H7 (cell line): Measurements from ENCODE around the gene LPCAT3. TPM values are rescaled to one million over a fixed set of nuclear protein-coding genes. Genes with fewer than 3 reads are reported as not detected.
A peak's percentile ranks its signal among the peaks of the same experiment; 100 is the strongest.

Experiments
- DNase-seq: peaks from one replicate; pipeline ENCODE4 v3.0.0; 2012
- H3K27me3 ChIP-seq: 2 replicates; pipeline ENCODE4 v1.6.0; 2011; ENCODE audit warnings: mild to moderate bottlenecking, low read length; ENCODE audit not compliant: control insufficient read depth, insufficient read depth
- H3K36me3 ChIP-seq: replicated peaks from 2 replicates; pipeline ENCODE4 v1.5.1; 2011; ENCODE audit warnings: low read length; ENCODE audit not compliant: control insufficient read depth, insufficient read depth
- H3K4me3 ChIP-seq: 2 replicates; pipeline ENCODE4 v1.5.1; 2011; ENCODE audit warnings: low read depth, mild to moderate bottlenecking, control low read depth, low read length, moderate library complexity; ENCODE audit not compliant: insufficient read depth
- total RNA-seq: library from RNA; depleted of rRNA; stranded (reverse); fragments of >200 nt; shearing (Covaris generic); gene quantifications from 2 replicates; pipeline ENCODE4 v1.2.3, GENCODE V29; 2014

LPCAT3 gene
- total RNA-seq, 1 experiment from 2014 or later, result 16.9 TPM

DNA sequence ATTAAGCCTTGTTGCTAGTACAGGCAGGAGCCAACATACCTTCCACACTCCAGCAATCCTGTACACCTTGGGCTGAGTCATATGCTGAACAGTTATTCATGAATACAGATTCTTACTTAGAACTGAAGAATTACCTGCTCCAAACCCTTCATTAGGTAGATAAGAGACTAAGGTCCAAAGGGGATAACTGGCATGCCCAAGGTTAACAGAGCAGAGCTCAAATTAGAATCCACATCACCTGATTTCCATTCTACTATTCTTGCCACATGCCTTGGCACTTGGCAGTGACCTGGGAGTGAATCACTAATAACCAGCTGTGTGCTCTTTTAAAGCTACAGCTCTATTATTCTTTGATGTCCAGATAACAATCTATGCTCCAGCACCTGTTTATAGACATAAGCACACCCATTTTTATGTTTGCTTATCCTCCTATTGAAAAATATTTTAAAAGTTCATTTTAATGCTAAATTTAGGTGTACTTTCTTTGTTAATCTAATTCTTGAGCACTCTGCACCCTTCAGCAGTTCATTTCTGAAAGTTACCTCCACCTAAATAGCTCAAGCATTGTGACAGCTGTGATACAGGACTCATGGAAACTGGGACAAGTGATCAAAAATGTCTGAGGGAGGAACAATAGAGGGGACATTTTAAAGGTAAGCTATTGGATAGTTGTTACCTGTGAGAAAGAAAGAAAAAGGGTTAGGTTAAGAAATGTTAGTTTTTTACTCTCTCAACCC, 19.4 kb downstream of the LPCAT3 start:
- no peaks in the 10 kb centered on the region for H3K36me3 ChIP-seq
- no peaks in the 10 kb centered on the region for H3K27me3 ChIP-seq
- DNase-seq, result no peak
- H3K4me3 ChIP-seq, result no peak overlapping the region

DNA sequence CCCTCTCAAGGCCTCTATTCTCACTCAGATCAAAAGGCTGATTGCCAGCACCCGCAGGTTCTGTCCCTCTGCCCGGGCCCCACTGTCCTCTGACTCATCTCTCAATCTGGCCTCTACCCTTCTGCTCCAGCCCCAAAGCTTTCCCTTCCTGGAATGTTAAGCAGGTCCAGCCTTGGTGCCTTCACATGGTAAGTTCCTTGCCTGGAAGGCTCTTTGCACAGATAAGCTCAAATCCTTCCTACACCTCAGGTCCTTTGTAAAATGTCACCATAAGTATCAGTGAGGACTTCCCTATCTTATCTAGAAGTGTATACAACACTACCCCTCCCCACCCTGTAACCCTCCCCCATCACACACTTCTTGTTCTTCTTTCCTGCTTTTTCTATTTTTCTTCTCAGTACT, 22.2 kb downstream of the LPCAT3 start:
- H3K36me3 ChIP-seq, result no peaks in the 10 kb centered on the region
- no peak for DNase-seq
- no peak overlapping the region for H3K4me3 ChIP-seq
- H3K27me3 ChIP-seq, result no peaks in the 10 kb centered on the region

DNA sequence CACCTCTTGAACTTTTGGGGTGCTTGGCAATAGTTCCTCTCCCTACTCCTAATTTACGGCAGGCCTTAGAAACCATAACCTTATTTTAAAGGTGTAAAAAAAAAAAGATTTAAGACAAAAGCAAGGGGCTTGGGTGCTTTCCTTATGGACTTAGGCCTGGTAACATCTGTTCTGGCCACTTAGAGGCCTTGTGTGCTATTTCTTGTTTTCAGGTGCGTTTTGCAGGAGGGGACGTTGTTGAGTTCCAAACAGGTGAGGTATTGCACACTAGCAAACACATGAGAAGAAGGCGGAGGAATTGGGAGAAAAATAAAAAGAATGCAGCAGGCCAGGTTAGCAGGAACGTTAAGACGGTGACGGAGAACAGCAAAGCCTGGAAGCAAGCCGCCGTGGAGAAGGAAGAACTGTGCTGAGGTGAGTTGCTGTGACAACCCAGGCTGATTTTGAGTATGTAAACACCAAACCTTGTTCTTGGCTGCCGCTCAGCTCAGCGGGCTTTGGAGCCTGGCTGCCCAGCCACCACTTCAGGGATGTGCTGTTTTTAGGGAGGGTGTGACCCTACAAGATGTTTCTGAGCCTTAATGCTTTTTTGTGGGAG, 30.2 kb downstream of the LPCAT3 start:
- DNase-seq, result no peak
- Histone ChIP-seq H3K36me3 (peaks cover 2% of the 10 kb centered on the region), H3K4me3 (no peak overlapping the region)

DNA sequence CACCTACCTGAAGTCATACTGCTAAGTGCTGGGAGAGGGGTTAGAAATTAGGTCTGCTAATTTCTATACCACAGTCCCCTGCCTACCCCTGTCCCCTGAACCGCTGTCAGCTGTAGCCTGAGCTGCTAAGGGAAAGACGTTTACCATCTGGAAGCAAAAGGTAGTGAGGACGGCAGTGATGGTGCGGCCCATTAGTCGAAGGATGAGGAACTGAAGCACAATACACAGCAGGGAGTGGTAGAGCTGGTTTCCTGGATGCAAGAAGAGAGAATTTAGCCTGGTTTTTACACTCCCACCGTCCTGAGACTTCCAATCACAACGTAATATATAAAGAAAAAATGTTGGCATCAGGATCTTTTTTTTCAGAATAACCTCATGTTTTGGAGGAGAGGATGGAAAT, 35.7 kb downstream of the LPCAT3 start:
- no peaks in the 10 kb centered on the region for H3K27me3 ChIP-seq
- no peak overlapping the region for H3K4me3 ChIP-seq
- H3K36me3 ChIP-seq, result peaks cover 16% of the 10 kb centered on the region
- DNase-seq, result peak; percentile 43

More for the DNA sequence above, 30.2 kb downstream of the LPCAT3 start:
- no peaks in the 10 kb centered on the region for H3K27me3 ChIP-seq

DNA sequence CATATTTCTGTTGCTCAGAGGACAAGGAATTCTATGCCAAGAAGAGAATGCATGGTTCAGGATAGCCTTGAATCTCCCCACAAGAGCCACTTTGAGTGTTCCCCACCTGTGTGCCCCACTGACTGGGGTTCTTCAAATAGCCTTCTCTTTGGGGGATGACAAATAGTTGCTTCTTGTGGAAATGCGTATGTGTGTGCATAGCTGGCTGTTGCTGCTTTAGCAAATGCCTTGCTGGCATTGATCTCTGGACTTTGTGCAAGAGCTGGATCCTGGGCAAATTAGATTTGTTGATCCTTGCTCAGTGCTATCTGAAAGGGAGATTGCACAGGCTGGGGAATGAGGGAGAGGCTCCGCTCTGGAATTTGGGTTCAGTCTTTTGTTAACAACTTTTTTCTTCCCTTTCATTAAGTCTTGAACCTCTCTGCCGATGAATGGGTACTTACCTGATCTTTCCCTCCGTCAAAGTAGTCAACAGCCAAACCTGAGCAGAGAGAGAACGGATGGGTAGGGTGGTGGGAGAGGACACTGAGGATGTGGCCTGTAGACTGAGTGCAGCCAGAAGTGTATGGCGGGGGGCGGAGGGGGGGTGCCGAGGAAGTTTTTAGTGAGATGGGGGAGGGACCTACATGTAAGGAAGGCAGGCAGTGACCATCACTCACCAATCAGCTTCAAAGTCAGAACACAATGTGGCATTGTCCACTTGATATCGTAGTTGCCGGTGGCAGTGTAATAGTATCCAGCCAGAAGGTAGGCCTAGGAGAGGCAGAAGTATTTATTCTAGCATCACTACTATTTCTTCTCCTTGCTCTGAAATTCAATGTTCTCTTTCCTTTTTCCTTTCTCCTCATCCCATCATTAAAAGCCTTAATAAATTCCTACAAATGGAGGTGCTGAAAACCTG, 36.9 kb downstream of the LPCAT3 start:
- no peaks in the 10 kb centered on the region for H3K27me3 ChIP-seq
- H3K36me3 ChIP-seq, result peaks cover 22% of the 10 kb centered on the region
- no peak for DNase-seq
- no peak overlapping the region for H3K4me3 ChIP-seq

DNA sequence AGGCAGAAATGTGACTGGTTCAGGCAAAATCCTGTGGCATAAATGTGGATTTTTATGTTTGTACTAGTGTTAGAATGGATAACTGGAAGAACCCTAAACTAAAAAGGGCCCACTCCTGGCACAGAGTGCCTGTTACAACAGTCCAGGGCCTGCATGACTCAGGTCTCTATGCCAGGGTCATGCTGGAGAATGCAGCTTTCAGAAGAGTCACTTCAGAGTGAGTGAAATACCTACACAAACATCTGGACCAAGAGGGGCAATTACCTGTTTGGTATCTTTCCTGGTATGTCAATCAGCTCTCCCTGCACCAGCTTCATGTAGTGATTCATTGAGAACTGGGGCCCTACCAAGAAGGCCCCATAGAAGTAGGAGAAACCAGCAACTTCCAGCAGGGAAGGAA, 37.5 kb downstream of the LPCAT3 start:
- H3K36me3 ChIP-seq, result peaks cover 27% of the 10 kb centered on the region
- DNase-seq, result no peak
- no peaks in the 10 kb centered on the region for H3K27me3 ChIP-seq
- no peak overlapping the region for H3K4me3 ChIP-seq

DNA sequence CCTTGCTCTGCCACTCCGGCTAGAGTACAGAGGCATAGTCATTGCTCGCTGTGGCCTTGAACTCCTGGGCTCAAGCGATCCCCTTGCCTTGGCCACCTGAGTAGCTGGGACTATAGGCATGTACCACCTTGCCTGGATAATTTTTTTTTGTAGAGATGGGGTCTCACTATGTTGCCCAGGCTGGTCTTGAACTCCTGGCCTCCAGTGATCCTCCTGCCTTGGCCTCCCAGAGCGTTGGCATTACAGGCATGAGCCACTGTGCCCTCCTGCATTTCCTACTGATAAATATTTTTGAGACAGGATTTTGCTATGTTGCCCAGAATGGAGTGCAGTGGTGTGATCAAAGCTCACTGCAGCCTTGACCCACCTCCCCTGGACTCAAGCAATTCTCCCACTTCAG, 38.2 kb downstream of the LPCAT3 start:
- H3K4me3 ChIP-seq, result no peak overlapping the region
- H3K36me3 ChIP-seq, result peaks cover 33% of the 10 kb centered on the region
- no peaks in the 10 kb centered on the region for H3K27me3 ChIP-seq
- DNase-seq, result no peak

DNA sequence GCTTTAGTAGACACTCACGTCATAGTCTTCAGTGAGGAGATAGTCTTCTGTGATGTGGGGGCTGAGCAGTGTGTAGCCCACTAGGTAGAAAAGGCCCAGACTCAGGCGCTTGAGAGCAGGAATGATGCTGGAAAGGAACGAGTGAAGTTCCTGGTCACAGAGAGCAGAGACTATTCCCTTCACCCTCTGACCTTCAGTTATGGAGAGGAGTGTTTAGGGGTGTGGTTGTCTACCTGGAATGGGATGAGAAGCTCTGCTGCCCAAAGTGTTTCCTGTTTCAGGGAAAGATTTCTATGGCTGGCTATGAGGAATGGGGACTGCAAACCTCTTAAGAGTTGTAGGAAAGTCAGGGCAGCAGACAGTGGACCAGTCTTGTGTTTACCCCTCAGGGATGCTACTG, 38.8 kb downstream of the LPCAT3 start:
- no peak overlapping the region for H3K4me3 ChIP-seq
- peaks cover 39% of the 10 kb centered on the region for H3K36me3 ChIP-seq
- H3K27me3 ChIP-seq, result no peaks in the 10 kb centered on the region
- DNase-seq, result no peak

DNA sequence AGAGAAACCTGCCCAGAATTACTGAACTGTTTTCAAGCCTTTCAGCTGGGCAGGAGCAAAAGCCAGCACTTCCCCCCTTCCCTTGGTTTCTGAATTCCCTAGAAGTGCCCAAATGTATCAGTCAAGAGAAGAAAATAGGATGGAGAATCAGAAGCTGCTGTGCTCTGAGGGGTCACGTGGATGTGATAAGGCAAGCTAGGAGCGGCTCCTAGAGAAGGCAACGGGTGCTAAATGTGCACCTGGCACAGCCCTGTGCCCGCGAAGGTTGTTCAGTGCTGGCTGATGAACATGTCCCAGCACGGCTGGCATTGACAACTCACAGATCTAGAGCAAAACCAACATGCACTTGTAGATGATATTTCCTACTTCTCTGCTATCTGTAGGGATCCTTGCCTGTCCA, 39.3 kb downstream of the LPCAT3 start:
- peaks cover 43% of the 10 kb centered on the region for H3K36me3 ChIP-seq
- DNase-seq, result no peak
- no peaks in the 10 kb centered on the region for H3K27me3 ChIP-seq
- H3K4me3 ChIP-seq, result no peak overlapping the region

DNA sequence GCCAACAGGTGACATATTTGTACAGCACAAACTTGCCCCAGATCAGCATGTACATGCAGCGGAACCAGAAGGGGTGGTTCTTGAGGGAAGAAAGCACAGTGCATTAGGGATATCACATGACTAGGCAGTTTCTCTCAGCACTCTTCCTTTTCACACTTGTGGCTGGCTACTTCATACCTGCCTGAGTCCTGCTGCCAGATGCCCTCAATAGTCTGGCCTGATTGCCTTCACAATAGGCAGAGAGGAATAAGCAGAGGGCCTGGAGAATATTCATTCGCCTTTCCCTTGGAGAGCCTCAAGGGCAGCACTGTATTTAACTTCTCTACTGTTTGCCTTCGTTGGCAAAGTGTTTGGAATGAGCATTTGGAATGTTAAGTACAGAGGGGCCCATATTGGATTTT, 39.7 kb downstream of the LPCAT3 start:
- H3K4me3 ChIP-seq, result no peak overlapping the region

DNA sequence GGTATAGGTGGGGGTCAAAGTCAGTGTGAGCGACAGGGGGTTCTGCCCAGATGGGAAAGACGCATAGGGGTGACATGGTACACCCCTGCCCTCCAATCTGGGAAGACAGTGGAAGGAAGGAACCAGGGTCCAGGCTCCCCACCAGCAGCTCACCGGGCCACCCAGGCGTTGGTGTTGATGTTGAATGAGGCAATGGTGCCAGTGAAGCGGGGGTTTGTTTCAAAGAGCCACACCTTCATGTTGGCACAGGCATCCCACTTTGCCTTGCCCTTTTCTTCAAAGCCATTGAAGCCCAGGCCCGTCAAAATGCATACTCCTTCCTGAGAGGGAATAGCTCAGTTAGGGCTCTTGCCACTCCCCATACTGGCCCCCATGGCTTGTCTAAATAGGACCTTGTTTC, 40.1 kb downstream of the LPCAT3 start:
- DNase-seq, result no peak
- H3K27me3 ChIP-seq, result no peaks in the 10 kb centered on the region
- H3K4me3 ChIP-seq, result no peak overlapping the region
- peaks cover 44% of the 10 kb centered on the region for H3K36me3 ChIP-seq

More for the DNA sequence above, 39.7 kb downstream of the LPCAT3 start:
- H3K36me3 ChIP-seq, result peaks cover 44% of the 10 kb centered on the region
- H3K27me3 ChIP-seq, result no peaks in the 10 kb centered on the region
- no peak for DNase-seq

DNA sequence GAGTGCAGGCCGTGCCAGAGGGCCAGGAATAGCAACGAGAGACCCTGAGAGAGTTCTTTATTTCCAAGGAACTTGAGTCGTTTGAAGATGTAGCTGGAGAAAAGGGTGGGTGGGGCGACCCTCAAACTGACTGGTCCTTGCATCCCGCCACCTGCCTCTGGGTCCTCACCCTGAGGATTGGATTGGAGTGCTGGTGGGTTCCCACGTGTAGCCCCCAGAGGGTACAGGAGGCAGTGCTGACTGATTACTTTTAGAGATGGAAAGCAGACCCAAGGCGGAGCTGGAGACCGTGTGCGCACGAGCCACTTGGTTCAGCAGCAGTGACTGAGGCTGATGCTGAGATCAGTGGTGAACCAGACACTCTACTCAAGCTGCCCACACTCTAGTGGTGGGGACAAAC, 40.6 kb downstream of the LPCAT3 start:
- no peak overlapping the region for H3K4me3 ChIP-seq
- DNase-seq, result no peak
- peaks cover 44% of the 10 kb centered on the region for H3K36me3 ChIP-seq
- H3K27me3 ChIP-seq, result no peaks in the 10 kb centered on the region

DNA sequence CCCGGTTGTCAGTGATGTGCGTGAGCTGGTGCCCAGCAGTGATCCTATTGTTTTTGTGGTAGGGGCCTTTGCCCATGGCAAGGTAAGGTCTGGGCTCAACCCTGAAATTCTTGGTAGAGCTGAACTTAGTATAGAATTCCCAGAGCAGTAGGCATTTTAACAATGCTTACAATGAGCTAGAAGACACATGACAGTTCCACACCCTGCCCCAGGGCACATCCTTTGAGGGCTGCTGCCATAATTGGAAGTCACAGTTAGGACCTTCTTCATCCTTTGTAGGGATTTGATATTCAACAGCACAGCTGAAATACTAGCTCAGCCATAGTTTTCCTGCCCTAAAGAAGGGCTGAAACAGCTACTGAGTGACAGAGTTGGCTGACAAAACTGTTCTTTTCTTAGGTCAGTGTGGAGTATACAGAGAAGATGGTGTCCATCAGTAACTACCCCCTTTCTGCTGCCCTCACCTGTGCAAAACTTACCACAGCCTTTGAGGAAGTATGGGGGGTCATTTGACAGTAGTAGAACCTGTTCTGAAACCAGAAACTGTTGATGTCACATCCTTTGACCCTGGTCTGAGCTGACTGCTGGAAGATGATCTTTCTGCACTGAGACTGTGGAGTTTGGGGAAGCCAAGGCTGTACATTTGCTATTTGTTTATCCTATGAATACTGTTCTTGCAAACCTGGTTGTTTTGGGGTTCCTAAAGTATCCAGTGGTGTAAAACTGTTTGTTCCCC, 42.8 kb downstream of the LPCAT3 start:
- Histone ChIP-seq H3K36me3 (peaks cover 35% of the 10 kb centered on the region), H3K4me3 (no peak overlapping the region), H3K27me3 (no peaks in the 10 kb centered on the region)
- no peak for DNase-seq

DNA sequence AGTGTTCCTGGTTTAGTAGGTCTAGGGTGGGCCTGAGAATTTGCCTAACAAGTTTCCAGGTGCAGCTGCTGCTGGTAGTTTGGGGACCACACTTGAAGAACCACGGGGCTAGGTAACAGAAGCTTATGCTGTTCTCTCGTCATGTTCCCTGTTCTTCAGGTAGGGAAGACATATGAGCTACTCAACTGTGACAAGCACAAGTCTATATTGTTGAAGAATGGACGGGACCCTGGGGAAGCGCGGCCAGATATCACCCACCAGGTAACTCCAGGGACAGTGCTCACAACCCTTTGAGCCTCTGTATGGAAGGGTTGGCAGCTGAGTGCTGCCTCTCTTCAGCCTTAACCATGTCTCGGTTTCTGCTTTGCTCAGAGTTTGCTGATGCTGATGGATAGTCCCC, 44.1 kb downstream of the LPCAT3 start:
- no peaks in the 10 kb centered on the region for H3K27me3 ChIP-seq
- peaks cover 32% of the 10 kb centered on the region for H3K36me3 ChIP-seq
- no peak for DNase-seq
- H3K4me3 ChIP-seq, result no peak overlapping the region
